Measurements from ENCODE around the gene LONP1.
"Not testable (repeated sequence)": the region's sequence is repeated elsewhere in the genome, so short reads cannot be mapped to it uniquely, and the experiment has no call there.

Gene LONP1

DNA sequence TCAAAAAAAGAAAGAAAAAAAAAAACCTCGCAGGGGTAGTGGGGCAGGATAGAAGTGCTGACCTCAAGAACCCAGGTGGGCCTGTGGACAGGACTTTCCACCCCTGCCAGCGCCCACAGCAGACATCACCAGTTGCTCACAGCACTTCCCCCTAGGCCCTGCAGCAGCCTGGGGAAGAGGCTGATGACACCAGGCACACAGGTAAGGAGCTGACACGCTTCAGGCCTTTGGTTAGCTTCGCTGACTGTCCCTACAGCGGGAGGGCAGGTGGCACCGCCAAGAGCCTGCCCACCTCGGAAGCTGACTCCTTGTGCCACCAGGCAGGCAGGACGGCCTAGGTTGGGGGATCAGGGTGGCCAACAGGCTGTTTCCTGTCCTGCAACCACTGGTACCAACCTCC lies 8.9 kb downstream of the LONP1 start:
- H3K4me3 ChIP-seq (ENCODE audit: low read depth, low read length), result no peak overlapping the region
- TF ChIP-seq, protein P1, sequence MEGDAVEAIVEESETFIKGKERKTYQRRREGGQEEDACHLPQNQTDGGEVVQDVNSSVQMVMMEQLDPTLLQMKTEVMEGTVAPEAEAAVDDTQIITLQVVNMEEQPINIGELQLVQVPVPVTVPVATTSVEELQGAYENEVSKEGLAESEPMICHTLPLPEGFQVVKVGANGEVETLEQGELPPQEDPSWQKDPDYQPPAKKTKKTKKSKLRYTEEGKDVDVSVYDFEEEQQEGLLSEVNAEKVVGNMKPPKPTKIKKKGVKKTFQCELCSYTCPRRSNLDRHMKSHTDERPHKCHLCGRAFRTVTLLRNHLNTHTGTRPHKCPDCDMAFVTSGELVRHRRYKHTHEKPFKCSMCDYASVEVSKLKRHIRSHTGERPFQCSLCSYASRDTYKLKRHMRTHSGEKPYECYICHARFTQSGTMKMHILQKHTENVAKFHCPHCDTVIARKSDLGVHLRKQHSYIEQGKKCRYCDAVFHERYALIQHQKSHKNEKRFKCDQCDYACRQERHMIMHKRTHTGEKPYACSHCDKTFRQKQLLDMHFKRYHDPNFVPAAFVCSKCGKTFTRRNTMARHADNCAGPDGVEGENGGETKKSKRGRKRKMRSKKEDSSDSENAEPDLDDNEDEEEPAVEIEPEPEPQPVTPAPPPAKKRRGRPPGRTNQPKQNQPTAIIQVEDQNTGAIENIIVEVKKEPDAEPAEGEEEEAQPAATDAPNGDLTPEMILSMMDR (IDR thresholded peaks at IDR 0.05; ENCODE audit: borderline replicate concordance, insufficient read depth, low read depth, low read length), result no peak

DNA sequence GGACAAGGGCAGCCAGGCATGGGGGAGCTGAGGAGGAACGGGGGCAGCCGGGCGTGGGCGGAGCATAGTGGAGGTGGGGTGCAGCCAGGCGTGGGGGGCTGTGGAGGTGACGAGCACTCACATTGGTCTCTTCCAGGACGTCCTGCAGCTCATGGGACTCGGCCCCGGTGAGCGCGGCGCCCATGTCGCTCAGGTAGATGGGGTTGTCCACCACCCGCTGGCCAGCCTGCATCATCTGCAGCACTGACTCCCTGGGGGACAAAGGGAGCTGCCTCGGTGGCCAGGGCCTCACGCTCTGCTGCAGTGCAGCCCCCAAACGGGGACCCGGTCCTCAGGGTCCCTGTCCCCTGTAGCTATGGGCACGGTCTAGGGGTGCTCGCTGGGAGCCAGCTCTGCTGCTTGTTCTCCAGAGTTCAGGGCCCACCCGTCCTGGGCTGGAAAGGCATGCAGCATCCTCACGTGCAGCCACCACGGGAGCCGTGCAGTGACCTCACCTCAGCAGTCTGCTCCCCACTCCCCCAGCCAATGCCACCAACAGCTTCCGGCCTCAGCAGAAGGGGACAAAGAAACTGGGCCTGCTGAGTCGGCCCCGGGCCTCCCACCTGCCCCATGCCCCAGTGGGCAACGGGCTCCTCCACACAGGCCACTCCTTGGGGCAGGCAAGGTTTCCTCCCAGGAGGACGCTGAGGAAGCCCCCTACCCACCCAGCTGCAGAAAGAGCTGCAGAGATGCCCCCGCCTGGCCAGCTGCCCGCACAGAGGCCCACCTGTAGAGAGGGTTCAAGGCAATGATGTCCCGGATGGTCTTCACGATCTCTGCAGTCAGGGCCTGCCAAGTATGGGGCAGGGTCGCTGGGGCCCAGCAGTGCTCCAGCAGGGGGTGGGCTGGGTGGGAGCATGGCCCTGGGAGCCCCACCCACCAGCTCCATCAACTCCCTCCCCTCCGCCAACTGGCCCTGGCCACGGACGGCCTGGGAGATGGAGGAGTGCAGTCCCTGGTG lies 12.1 kb downstream of the LONP1 start:
- TF ChIP-seq, protein P1 (IDR thresholded peaks at IDR 0.05; ENCODE audit: borderline replicate concordance, insufficient read depth, low read depth, low read length), result no peak
- no peak overlapping the region for H3K4me3 ChIP-seq (ENCODE audit: low read depth, low read length)

DNA sequence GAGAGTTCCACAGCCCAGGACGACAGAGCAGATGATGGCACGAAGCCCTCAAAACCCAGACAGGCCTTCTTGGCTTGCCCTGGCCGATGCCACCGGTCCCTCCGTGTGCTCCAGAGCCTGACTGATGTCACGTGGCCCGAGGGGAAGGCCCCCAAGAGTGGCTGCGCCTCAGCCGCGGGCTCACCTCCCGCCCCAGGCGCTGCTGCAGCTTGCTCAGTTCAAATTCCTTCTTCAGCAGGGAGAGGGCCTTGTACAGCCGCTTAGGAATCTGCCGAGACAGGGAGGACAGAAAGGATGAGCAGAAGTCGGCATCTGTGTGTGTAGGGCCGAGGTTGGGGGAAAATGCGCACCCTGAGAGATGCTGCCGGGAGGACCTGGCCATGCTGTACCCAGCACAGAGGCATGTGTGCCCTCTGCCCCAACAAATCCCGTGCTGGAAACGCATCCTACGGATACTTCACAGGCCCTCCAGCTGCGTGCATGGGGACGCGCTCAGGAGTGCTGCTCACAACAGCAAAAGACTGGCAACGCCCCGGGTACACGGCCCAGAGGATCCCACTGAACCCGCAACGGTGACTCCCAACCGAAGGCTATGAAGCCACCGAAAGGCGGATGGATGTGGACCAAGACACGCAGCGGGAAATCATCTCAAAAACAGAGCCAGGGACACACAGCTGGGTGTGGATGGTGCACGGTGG lies 12.9 kb downstream of the LONP1 start:
- no peak overlapping the region for H3K4me3 ChIP-seq (ENCODE audit: low read depth, low read length)
- TF ChIP-seq, protein P1 (IDR thresholded peaks at IDR 0.05; ENCODE audit: borderline replicate concordance, insufficient read depth, low read depth, low read length), result no peak

DNA sequence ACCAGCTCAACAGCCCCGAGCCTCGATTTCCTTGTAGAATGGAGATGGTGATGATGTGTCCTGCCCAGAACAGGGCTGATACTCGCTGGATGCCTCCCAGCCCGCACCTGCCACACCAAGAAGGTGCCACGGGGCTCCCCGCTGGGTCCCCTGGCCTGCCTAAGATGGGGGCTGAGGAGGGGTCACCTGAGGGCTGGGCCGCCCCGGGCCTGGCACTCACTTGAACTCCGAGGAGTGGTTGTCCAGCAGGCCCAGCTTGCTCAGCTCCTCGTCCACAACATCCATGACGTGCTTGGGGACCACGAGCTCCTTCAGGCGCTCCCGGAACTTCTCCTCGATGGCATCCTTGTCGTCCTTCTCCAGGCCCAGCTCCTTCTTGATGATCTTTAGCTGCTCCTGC lies 14.4 kb downstream of the LONP1 start:
- no peak overlapping the region for H3K4me3 ChIP-seq (ENCODE audit: low read depth, low read length)
- TF ChIP-seq, protein P1 (IDR thresholded peaks at IDR 0.05; ENCODE audit: borderline replicate concordance, insufficient read depth, low read depth, low read length), result no peak

DNA sequence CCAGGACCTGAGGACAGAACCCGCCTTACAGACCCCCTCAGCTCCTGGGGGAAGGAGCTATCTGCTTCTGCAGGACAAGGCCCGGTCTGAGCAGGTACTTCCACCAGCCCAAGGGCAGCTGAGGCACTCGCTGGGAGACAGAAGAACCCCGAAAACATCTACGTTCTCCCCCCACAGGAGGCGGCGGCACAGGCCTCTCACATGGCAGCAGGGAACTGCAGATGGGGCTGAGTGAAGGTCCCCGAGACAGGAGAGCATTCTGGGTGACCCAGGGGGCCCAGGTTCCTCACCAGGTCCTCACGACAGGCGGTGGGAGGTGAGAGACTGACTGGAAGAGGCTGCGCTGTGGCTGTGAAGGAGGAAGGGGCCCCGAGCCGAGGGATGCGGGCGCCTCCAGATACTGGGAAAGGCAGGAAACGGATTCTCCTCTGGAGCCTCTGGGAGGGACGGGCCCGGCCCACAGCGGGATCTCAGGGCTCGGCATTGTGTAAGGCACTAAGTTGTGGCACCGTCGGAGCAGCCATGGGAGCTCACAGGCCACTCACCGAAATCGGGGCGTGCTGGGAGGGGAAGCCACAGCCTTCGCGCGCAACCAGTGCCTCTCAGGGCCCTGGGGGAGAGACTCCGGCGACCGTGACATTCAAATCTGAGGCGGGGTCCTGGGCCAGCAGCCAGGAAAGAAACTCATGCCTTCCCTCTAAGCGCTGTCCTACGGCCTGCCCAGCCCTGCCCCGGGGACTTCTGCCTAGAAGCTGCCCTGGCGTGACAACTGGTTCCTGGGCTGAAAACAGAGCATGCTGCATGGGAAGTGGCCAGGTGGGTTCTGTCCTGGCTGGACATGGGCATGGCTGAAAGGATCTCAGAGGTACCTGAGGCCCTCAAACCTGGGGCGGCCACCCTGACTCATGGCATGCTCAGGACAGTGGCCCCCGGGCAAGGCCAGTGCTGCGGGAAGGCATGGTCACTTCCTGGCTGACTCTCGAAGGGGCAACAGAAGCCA lies 15.8 kb downstream of the LONP1 start:
- no peak overlapping the region for H3K4me3 ChIP-seq (ENCODE audit: low read depth, low read length)
- TF ChIP-seq, protein P1 (IDR thresholded peaks at IDR 0.05; ENCODE audit: borderline replicate concordance, insufficient read depth, low read depth, low read length), result no peak

DNA sequence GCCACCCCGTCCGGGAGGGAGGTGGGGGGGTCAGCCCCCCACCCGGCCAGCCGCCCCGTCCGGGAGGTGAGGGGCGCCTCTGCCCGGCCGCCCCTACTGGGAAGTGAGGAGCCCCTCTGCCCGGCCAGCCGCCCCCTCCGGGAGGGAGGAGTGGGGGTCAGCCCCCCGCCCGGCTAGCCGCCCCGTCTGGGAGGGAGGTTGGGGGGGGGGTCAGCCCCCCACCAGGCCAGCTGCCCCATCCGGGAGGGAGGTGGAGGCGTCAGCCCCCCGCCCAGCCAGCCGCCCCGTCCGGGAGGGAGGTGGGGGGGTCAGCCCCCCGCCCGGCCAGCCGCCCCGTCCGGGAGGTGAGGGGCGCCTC lies 17.9 kb downstream of the LONP1 start:
- H3K4me3 ChIP-seq (ENCODE audit: low read depth, low read length), result not testable (repeated sequence)

Data from GM12875 (cell line).